Astrocyte of the cerebellum (primary cell): ENCODE results near the gene CACNA1B.

ENCODE experiments used
- DNase-seq: peaks from one replicate; pipeline ENCODE4 v3.0.0-alpha.2; 2011; ENCODE audit warnings: low read depth
- H3K4me3 ChIP-seq: 2 replicates; pipeline ENCODE4 v1.5.1; 2011; ENCODE audit warnings: mild to moderate bottlenecking, low read depth, low read length, moderate library complexity
- CTCF ChIP-seq: IDR thresholded peaks from 2 replicates; pipeline ENCODE4 v1.5.1; 2012; ENCODE audit warnings: low read length, low read depth, moderate library complexity, mild to moderate bottlenecking; ENCODE audit errors: missing control alignments
- in situ Hi-C: cut with HindIII; loops from 2 replicates; pipeline ENCODE4 v1.10.0; 2017; ENCODE audit warnings: low sequenced_read_pairs

The CACNA1B gene

GRCh38 chr9:137956688-137957385, 79.3 kb downstream of the CACNA1B start:
- TF ChIP-seq CTCF, result no peak
- DNase-seq, result no peak
- in situ Hi-C loops, result no loop called here
- no peak overlapping the region for H3K4me3 ChIP-seq

- no peak for TF ChIP-seq CTCF
- no peak for DNase-seq
Observed at GRCh38 chr9:137959641-137960411, 82.2 kb downstream of the CACNA1B start.

GRCh38 chr9:137960496-137960895, 82.9 kb downstream of the CACNA1B start:
- no peak for TF ChIP-seq CTCF
- in situ Hi-C loops, result no loop called here
- no peak for DNase-seq
- H3K4me3 ChIP-seq, result no peak overlapping the region

More at GRCh38 chr9:137959641-137960411, 82.2 kb downstream of the CACNA1B start:
- in situ Hi-C loops, result no loop called here
- H3K4me3 ChIP-seq, result no peak overlapping the region

- H3K4me3 ChIP-seq, result no peak overlapping the region
- no peak for TF ChIP-seq CTCF
- in situ Hi-C loops, result no loop called here
- no peak for DNase-seq
Observed at GRCh38 chr9:137963525-137963924, 85.9 kb downstream of the CACNA1B start.

- in situ Hi-C loops, result no loop called here
- no peak for DNase-seq
- no peak overlapping the region for H3K4me3 ChIP-seq
- TF ChIP-seq CTCF, result no peak
Observed at GRCh38 chr9:137965177-137965795, 87.7 kb downstream of the CACNA1B start.

- no peak for DNase-seq
- TF ChIP-seq CTCF, result no peak
- in situ Hi-C loops, result no loop called here
- no peak overlapping the region for H3K4me3 ChIP-seq
Observed at GRCh38 chr9:137967280-137967953, 89.8 kb downstream of the CACNA1B start.
